HG03066 (cell line): ENCODE results near the gene FARSB.

Experiments
- ATAC-seq: cut with Tn5 transposase; IDR thresholded peaks from one replicate; pipeline ENCODE4 v1.9.1; 2021; ENCODE audit warnings: low read depth; ENCODE audit not compliant: unreplicated experiment

The FARSB gene

DNA sequence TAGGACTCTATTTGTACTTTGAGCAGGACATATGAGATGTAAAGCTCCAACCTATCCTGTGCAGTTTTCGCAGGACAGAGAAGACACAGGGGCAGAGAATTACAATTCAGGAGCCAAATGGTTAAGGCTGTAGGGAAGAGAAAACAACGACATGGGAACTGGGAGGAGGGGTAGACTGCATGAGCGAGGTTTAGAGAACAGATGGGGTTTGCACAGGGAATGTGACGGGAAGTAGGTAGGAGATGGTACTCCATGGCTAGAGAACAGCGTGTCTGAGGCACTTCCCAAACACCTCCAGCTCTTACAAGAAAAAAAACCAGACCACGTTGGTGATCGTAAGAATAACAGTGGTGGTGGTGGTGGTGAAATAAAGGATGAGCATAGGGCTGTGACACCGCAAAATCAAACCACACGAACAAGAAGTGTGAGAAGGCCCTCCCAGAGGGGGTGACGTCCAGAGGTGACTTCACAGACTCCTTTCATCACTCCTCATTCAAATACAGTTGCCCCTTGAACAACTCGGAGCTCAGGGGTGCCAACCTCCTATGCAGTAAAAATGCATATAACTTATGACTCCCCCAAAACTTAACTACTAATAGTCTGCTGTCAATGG, 92.7 kb downstream of the FARSB start:
- no peak for ATAC-seq

DNA sequence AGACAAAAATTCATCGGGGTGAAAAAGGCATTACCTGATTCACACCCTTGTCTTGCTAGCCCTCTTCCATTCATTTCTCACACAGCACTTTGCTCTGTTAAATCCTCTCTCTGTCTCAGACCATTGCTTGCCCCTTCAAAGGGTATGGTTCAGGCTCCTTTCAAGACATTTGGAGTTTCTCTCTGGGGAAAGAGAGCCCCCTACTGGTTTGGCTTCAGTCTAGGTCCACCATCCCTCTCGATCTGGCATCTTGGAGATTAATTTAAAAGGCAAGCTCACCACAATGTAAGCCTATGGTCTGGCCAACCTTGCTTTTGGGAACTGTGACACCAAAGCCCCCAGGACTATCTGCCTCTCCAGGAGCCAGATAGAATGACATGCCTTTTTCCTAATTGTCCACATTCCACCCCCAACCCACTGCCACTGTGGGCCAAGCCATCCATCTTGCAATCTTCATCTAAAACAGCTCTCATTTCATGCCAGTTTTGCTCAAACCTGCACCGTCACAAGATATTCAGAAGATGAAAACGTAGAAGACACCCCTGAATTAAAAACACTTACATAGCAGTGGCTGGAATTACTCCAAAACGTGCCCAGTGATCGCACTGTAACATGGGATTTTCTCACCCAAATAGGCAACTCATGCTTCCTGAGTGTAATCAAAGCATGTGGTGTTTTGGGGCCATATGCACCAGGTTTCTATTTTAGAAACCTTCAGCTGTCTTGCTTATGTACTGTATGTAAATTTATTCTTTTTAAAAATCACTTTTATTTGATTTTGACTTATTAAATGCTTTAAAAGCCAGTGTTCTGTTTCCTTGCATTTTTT, 93.9 kb downstream of the FARSB start:
- ATAC-seq = peak; percentile 79

- no peak for ATAC-seq
These were observed 94.7 kb downstream of the FARSB start for GRCh38 chr2:222561151-222561550.

DNA sequence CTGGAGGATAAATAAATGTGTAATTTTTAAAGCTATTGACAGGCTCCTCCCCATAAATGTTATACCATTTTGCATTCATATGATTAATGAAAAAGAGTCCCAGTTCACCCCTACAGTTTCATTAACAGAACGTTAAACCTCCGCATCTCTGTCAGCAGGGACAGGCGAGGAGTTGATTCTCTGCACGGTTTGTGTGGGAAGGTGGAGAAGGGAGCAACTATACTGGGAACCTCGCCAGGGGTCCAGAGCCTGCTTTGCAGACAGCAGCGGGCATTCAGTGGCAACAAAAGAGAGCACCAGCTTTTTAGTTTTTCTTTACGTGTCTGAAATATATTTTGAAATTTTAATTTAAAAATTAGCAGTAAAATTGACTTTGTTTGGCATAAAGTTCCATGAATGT, 101.4 kb downstream of the FARSB start:
- no peak for ATAC-seq

DNA sequence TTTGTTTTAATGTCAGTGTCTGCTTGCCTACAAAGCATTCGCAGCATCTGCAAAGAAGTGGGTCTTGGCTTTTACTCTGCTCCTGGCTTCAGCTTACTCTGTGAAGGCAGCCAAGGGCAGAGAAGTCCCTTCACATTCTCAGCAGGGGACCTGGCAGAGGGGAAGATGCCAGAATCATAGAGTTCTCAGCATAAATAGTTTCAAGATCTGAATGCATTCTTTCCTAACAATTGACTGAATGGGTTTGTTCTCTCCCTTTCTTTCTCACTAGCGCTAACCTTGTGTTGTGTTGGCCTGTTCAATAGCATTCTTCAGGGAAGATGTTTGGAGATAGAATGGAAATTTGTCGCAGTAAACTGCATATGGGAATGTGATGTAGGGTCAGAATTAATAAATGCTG, 106.9 kb downstream of the FARSB start:
- ATAC-seq = no peak

DNA sequence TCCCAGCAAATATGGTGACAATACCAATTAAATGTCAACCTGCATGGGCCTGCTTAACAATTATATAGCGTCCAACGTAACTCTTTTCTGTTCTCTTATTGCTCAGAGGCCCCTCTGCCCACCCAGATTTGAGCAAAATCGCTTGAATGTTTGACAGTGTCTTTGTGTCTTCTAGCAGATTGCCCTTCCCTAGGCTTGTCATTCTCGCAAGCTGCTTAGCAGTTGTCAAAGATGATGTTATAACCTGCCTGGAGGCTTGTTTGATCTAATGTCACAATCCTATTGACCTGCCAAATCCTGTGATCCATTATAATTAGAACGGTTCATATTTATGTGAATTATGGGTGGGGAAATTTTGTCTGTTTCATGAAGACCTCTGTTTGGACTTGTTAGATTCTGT, 108.8 kb downstream of the FARSB start:
- no peak for ATAC-seq

DNA sequence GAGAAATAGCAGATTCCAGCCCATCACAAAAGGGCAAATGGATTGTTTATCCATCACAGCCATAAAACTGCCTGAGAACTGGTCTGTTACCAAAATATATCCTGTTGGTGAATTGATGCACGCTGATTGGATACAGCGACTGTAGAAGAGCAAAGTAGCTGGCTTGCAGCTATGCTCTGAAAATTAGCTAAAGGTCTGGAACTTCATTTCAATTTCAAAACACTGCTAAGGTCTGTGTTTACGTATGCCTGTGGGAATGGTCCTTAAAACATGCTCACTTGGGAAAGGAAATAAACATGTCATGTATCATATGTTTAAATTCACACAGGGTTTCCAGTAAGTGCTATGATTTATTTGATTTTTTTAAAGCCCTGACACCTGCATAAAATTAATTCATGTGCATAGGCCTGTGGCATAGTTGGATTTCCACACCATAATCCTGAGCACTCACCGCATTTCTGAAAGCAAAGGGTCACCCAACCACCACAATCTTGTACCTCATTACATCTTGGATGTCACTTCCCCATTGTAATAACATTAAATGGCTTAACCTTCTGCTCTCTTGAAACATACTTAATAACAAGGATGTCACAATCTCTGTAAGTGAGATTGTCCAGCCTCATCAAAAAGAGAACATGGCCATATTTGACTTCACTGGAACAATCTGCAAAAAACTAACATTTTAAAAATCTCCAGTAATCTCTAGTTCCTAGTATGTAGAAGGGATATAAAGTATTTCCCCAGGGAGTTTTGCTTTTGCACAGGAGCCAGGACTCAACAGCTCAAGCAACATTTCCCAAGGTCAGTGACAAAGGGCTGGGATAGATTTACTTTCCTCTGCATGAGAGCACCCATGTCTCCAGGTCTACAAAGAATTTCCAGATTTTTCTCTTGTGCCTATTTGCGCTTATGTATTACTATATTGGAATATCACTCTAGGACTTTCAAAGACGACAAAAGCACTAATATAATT, 109.8 kb downstream of the FARSB start:
- no peak for ATAC-seq

DNA sequence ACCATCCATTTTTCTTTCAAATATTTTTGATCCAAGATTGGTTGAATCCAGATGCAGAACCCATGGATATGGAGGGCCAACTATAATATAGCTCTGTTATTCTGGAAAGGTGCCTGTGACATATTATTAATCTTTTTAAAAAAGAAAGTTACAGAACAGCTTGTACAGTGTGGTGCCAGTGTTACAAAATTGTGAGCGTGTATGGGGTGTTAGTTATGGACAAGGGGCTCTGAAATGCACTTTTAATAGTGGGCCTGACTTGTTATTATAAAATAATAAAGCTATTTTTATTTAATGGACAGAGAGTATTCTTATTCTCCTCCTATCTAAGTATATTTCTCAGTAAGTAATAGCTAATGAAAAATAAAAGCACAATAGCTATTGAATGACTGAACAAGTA, 111.2 kb downstream of the FARSB start:
- no peak for ATAC-seq

- ATAC-seq = no peak
These were observed 117.4 kb downstream of the FARSB start for GRCh38 chr2:222538535-222538934.

- no peak for ATAC-seq
These were observed 120.4 kb downstream of the FARSB start for GRCh38 chr2:222535477-222535876.

GRCh38 chr2:222532315-222532714, 123.6 kb downstream of the FARSB start:
- no peak for ATAC-seq

- ATAC-seq = no peak
These were observed 129.2 kb downstream of the FARSB start for GRCh38 chr2:222526480-222527277.

GRCh38 chr2:222525811-222526210, 130.1 kb downstream of the FARSB start:
- ATAC-seq = no peak

DNA sequence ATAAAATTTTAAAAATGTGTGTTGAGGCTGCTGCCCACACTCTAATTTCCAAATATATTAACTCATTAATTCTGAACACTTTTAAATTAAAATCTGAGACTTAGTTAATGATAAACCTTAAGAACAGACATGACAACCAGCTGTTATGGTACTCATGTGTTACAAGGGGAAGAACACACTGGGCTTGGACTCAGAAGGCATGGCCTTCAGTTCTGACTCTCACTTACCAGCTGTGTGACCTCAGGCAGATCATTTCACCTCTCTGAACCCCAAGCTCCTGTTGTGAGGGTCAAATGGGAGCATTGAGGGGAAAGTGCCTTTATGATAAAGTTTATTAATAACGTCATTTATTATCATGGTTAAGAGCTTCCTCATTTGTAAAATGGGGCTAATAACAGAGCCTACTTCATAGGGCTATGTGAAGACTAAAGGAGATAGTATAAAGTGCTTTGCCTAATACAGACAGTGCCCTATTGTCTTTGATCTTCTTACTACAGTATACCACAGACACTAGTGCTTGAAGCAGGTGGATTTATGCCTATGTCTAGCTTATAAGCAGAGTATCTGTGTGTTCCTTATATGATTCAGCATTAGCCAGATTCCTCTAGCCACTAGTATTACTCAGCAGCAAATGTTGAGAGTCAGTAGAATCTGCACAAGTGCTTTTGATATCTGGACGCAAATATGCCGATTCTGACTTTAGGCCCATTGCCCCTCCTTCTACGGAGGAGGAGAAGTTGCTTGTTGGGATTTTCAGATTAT, 131.9 kb downstream of the FARSB start:
- no peak for ATAC-seq

GRCh38 chr2:222522082-222522481, 133.8 kb downstream of the FARSB start:
- no peak for ATAC-seq

GRCh38 chr2:222521099-222521498, 134.8 kb downstream of the FARSB start:
- peak; percentile 72 for ATAC-seq
